A549 (cell line): ENCODE results near the gene GMCL1.
A peak's percentile ranks its signal among the peaks of the same experiment; 100 is the strongest.

Source experiments
- EP300 ChIP-seq, 2 experiments: fragments of >200 bp; sonication (Bioruptor Twin); formaldehyde crosslinking; IDR thresholded peaks; 2 replicates in 1 of 2; 3 replicates in 1 of 2; pipeline ENCODE4 v1.6.1; 2016 to 2017
- MAZ ChIP-seq: fragments of 150-350 bp; IDR thresholded peaks from 2 replicates; pipeline ENCODE4 v1.6.1; 2014; ENCODE audit warnings: antibody characterized with exemption, low read depth, low read length, borderline replicate concordance
- RFX5 ChIP-seq: fragments of 450-650 bp; IDR thresholded peaks from 2 replicates; pipeline ENCODE4 v1.7.1; 2014; ENCODE audit warnings: antibody characterized with exemption, mild to moderate bottlenecking, moderate library complexity
- TF ChIP-seq, protein P1 (sequence below): fragments of 450-650 bp; IDR thresholded peaks from 2 replicates; pipeline ENCODE4 v1.6.1; 2014; ENCODE audit warnings: antibody characterized with exemption

DNA sequence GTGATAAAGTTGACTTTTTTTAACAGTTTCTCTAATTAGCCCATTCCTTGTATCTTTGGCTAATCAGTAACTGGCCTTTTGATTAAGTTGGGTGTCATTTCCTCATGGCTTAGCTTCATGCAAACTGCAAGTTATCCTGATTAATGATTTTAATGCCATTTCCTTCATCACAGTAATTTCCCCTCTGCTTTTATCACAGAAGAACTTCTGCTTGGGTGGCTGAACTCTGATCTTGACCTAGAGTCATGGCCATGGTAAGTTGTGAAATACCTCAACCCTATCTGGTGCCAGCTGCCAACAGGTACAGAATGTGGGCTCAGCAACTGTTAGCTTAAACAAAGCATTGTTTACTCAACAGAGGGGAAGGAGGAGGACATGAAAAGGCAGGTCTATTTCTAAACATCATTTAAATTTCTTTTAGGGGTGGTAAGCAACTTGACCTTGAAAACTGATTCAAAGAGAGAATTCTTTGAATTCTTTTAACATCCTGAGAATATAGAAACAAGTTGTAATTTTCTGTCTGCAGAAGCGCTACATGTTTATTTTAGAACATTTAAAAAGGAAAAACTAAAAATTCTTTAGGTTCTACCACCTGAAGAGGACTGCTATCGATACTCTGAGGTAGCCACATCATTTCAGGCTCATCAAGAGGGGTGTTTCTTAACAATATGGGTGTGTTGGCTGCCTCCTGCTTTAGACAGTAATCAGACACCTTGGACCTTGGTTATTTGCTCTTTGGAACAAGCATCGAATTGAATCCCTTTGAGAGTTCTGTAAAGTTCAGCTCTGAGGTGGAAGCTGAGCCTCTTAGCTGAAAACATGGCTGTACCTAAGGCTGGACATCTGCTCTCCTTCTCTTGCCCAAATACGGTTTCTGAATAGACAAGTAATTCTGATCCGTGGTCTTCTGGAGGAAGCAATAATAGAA is 47.9 kb upstream of the GMCL1 start:
- TF ChIP-seq MAZ: no peak
- peak; percentile 96 to 98 for TF ChIP-seq EP300 (IDR thresholded peaks at IDR 0.05)
- TF ChIP-seq, protein P1, sequence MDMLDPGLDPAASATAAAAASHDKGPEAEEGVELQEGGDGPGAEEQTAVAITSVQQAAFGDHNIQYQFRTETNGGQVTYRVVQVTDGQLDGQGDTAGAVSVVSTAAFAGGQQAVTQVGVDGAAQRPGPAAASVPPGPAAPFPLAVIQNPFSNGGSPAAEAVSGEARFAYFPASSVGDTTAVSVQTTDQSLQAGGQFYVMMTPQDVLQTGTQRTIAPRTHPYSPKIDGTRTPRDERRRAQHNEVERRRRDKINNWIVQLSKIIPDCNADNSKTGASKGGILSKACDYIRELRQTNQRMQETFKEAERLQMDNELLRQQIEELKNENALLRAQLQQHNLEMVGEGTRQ: no peak
- no peak for TF ChIP-seq RFX5
